Daoy (cell line): Measurements from ENCODE around the gene SH3RF3. TPM values are rescaled to one million over a fixed set of nuclear protein-coding genes. Genes with fewer than 3 reads are reported as not detected.
A peak's percentile ranks its signal among the peaks of the same experiment; 100 is the strongest.

Experiments used
- DNase-seq: peaks from one replicate; pipeline ENCODE4 v3.0.0-alpha.2; 2015; ENCODE audit warnings: low read depth
- total RNA-seq: library from RNA; depleted of rRNA; stranded (reverse); fragments of >200 nt; shearing (Covaris generic); gene quantifications from 2 replicates; pipeline ENCODE4 v1.2.3, GENCODE V29; 2014

The SH3RF3 gene
- total RNA-seq, 1 experiment from 2014 or later = 3.0 TPM

DNA sequence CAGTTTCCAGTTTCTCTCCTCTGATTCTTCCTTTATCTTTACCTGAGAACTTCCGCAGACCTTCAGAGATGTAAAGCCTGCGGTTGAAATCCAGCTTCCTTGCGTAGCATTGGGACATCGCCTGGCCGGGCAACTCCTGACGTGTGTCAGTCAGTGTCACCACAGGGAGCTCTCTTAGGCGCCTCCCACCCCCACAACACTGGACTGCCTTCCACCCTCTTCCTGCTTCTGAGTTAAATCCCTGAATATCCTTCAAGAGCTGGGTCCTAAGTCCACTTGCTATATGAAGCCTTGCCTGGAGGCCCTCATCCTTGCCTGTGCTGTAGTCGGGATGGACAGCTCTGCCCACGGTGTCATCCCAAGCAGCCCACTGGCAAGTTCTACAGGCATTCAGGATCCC, 305.3 kb downstream of the SH3RF3 start:
- no peak for DNase-seq

DNA sequence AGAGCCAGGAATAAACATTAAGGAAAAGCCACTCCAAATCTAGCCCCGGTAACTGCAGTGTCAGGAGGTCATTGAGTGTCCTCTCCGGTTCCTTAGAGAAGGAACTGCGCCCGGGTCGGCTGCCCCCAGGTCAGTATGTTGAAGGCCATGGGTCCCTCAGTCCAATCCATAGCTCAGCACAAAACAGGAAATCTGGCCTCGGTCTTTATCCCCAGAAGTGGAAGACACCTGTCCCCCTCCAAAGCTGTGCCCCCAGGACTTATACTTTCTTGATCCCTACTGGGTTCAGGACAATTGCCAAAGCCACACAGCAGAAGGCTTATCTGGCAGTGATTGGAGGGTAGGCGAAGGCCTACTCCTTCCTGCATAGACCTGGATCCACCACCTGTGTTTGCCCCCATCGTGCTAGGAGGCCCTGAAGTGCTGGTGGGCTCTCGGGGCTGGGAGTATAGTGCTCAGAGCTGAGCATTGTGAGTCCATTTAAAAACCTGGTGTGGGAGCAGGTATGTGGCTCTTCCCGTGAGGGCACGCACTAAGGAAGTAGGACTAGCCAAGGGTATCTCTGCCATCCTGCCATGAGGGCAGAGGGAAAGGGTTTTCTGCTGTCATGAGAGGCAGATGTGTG, 306.2 kb downstream of the SH3RF3 start:
- DNase-seq = no peak

DNA sequence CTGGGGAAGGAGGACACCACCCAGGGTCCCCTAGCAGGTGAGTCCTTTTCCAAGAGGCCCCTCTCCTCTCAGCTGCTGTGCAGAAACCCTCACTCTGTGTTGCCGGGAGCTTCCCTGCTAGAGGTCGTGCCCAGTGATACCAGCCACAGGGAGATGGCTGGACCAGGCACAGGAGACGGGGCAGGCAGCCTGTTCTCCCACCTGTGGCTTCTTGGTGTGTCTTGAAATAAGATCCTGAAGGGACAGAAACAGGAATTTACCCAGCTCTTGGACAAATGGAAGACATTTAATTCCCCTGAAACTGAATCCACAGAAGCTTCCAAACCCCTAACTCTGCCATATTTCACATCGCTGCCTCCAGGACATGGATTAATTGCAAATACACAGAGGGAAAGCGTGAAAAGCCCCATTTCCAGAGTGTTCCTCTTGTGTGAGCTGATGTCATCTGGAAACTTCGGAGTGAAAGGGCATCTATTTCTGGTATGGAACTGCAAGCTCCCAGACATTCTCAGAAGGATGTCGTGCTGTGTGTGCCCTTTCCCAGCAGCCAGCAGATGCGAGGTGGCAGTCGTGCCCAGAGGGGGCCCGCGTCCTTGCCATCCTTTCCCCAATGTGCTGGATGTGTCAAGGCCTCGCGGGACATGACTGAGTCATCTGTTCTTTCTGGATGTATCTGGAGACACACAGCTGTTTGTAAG, 307.0 kb downstream of the SH3RF3 start:
- no peak for DNase-seq

DNA sequence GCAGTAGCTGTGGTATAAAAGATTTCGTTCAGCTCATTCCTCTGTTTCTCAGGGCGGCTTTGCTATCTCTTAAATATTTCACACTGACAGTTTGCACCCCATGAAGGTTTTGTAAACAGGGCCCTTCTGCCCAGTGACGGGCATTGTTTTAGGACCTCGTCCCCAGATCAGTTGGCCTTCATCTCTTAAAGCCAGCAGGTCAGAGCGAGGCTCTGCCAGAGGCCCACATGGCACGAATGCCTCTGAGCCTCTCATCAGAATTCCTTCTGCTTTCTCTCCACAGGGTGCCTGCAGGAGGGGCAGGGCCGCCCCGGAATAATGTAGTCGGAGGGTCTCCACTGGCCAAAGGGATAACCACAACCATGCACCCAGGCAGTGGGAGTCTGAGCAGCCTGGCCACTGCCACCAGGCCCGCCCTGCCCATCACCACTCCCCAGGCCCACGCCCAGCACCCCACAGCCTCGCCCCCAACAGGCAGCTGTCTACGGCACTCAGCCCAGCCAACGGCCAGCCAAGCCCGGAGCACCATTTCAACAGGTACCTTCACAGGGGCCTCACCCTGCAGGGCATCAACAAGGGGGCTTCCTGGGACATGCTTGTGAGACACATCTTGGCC, 307.7 kb downstream of the SH3RF3 start:
- no peak for DNase-seq

DNA sequence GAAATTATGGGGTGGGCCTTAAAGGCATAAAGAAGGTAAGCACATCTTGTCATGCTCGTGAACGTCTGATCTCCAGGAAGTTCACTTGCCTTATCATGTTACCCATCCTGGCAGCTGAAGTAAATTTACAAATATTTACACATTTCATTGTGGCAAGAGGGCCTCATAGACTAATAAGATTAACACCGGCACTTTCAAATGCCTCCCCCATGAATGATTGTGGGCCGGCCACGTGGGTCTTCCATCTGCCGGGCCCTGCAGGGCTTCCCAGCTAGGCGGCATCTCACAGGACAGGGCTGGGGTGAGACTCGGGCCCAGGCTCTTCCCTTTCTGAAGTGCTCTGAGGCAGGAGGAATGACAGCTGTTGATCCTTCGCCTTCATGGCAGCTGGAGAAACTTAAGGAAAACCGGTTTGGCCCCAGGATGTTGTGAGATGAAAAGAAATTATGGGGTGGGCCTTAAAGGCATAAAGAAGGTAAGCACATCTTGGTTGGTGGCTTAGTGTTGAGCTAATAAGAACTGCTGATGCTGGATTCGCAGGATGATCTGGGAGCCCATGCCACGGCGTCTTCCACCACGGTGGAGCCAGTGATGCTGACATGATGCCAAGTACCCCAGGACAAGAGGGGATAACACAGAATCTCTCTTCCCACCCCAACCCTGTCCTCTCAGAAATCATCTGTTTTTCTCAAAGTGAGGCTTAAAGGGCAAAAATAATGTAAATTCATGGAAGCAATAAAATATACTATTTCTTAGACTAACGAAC, 308.5 kb downstream of the SH3RF3 start:
- no peak for DNase-seq

DNA sequence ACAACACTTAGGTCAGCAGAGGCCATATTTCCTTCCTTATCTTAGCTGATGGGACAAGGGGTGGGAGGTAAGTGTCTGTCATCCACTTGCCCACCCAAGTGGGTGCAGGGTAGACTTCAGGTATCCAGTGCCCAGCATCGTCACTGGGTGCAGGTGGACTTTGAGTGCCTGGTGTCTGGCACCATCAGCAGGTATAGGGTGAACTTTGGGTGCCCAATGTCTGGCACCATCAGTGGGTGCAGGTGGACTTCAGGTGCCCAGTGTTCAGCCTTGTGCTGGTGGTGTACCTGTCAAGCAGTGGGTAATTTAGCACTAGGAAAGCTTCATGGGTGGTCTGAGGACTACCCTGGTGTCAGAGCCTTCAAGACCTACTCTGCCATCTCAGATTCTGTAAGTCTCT, 309.1 kb downstream of the SH3RF3 start:
- no peak for DNase-seq

DNA sequence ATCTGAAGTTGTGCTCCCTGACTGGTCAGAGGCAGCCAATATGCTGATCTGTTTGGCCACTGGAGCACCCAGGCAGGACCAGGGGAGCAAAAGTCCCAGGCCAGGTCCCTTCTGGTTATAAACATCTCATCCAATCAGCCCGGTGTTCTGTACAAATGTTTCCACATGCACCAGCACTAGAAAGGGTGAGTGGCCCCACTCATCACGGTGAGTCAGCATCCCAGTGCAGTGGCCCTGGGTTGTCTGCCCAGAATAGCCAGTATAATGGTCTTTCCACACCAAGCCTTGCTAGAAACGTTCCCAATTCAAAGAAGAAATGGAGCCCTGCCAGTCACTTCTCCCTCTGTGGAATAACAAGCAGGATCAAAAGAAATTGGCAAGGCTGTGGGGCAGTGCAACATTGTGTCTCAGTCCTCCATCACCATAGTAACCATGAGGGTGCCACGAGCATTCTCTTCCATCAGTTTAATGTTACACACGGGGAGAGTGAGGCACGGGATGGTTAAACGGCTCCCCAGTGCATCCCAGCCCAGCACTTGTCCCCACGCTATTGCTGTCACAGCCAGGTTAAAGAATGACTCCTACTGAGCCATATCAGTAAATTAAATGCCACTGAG, 309.9 kb downstream of the SH3RF3 start:
- DNase-seq = no peak

DNA sequence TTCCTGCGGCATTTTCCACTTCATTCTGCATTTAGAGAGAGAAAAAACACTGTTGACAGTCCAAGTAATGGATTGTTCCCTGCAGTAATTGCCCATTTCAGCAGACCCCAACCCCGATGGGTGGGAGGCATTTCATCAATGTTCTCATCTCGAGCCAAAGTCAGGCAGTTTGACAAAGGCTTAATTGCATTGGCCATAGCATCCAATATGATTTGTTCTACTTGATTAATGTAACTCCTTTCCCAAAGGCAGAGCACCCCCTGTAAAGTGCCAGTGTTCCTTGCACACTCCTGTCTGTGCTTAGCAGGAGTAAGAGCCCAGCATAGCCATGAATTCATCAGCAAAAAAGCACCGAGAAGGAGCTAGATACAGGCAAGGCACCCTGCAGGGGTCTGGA, 310.4 kb downstream of the SH3RF3 start:
- no peak for DNase-seq

DNA sequence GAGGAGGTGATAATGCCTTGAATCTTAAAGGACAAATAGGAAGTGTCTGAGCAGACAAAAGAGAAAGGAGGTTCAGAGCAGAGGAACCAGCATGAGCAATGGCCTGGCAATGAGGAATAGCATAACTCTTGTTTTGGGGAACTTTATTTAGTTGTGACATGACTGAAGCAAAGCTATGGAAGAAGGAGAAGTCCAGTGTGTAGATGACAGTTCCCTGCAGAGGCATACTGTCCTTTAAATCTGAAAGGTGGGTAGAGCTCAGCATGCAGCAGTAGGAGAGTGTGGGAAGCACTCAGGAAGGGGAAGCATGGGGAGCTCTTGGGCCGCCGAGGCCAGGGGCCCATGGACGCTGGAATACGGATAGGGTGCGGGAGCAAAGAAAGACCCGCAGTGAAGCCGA, 311.0 kb downstream of the SH3RF3 start:
- DNase-seq = no peak

DNA sequence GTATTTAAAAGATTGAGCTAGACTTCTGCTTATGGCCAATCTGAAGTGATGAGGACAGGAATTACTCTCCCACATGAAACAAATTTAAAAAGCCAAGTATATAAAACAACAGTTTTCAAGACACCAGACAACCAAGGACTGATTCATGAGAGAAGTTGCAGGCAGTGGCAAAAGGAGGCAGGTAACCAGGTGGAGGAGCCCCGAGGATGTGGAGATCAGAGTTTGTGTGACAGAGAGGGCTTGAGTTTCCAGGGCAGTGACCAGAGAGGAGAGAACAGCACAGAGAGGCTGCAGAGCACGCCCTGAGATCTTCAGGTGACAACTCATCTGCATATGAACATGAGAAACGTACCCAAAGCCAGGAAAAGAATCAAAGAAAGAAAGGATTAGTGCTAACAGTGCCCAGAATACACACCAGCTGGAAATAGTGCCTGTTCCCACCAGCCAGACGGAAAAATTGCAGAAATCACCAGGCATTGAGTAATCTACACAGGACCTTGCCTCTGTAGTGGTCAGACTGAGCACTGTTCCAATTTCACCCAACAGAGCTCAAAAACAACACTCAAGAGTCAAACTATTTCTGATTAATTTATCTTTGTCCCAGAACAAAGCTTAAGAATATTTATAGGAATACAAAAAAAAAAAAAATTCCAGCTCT, 311.6 kb downstream of the SH3RF3 start:
- no peak for DNase-seq

DNA sequence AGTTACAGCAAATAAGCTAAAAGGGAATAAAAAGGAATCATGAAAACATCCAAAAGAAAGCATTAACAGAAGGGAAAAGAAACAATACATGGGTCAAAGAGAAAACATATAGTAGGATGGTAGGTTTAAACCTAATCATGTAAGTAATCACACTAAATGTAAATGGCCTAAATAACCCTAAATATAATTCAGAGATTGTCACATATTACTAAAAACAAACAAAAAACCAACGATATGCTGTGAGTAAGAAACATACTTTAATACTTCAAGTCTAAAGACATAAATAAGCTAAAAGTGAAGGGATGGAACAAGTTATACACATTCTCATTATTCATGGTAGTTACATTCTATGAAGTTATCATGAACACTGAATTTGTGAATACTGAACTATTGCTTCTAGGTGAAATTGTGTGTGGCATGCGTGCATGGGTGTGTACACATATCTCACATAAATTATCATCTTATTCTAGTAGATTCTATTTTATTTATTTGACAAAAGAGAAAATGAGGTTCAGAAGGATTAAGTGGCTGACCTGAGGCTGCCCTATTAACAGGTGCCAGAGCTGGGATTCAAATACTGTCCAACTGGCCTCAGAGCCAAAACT, 313.8 kb downstream of the SH3RF3 start:
- no peak for DNase-seq

DNA sequence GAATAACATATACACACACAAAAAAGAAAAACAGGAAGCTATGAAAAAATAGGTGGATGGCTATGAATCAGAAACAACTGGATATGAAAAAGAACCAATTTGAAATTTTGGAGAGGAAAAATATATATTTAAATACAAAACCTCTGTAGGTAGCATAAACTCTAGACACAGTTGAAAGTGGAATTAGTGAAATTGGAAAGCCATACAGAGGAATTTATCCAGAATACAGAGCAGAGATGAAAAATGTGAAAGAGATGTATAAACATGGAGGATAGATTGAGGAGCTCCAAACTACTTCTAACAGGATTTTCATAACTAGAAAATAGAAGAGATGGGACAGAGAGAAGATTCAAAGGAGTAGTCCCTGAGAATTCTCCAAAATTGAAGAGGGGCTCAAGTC, 315.9 kb downstream of the SH3RF3 start:
- no peak for DNase-seq

DNA sequence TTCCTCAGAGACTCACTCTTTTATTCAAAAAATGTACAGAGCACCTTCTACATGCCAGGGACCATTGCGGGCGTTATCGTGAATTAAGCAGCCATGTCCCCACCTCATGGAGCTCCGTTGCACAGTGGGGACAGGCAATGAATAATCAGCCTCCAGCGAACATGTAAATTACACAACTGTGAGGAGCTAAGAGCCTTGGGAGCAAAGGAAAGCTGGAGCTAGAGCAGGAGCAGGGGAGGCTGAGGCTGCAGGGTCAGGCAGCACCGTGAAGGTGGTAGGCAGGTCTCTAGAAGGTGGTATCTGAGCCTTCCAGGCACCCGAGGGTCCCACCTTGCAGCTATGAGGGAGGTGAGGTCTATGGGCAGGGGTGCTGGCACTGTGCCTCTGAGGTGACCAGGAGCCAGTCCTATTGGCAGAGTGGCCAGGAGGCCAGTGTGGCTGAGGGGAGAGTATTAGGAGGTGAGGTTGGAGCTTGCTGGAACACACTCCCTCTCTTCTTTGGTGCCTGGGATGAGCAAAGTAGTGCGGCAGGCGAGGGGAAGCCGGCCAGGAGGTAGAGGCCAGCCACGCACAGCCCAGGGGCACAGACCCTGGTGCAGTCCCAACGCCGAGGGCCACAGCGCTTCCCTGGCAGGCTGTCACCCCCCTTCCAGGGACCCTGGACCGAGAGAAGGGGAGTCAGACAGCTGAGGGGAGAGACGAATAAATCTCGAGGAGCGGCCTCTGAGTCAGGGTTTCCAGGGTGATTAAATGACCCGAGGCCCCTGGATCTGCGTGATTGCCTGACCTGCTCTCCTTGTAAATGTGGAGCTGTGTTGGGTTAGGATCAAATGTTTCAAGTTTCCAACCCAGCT, 317.5 kb downstream of the SH3RF3 start:
- DNase-seq = peak; percentile 47

DNA sequence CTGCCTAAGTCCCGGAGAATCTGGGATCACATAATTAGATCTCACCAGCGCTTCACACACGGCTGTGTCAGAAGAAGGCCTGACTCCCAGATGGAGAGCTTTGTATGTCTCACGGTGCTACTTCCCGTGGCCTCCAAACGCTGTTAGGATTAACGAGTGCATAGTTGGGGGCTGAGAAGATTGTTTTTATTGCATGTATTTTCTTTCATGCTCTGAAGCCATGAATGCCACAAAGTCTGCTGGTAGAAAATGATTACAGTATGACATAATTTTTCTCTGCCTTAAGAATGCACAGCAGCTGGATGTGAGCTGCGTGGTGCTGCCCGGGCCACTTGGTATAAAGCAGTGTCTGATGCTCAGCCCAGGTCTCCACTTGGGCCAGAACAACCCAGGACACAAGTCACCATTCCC, 318.3 kb downstream of the SH3RF3 start:
- peak; percentile 92 for DNase-seq

DNA sequence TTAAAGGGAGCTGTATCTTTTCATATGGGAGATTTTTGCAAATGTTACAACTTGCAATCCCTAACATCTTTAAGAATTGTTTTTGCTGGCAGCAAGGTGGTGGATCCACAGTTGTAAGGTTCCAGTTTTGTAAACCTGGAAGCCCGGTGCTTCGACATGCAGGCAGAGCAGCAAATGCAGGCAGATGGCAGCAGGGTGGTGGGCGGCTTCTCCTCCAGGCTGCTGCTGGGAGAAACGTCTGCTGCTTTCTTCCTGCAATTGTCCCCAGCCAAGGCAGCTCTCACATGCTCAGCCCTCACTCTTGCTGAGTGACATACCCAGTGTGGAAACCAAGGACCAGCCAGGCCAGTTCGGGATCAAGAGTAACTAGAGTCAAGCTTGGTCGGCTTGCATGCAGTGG, 318.8 kb downstream of the SH3RF3 start:
- DNase-seq = no peak

DNA sequence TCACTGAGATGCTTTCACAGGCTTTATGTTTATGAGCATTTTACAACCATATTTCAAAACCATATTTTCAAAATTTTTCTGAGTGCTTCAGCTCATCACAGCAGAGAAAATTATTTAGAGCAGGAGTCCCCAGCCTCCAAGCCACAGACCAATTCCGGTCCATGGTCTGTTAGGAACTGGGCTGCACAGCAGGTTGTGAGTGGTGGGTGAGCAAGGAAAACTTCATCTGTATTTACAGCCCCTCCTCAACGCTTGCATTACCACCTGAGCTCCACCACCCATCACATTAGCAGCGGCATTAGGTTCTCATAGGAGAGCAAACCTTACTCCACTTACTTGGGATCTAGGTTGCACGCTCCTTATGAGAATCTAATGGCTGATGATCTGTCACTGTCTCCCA, 319.2 kb downstream of the SH3RF3 start:
- DNase-seq = no peak

DNA sequence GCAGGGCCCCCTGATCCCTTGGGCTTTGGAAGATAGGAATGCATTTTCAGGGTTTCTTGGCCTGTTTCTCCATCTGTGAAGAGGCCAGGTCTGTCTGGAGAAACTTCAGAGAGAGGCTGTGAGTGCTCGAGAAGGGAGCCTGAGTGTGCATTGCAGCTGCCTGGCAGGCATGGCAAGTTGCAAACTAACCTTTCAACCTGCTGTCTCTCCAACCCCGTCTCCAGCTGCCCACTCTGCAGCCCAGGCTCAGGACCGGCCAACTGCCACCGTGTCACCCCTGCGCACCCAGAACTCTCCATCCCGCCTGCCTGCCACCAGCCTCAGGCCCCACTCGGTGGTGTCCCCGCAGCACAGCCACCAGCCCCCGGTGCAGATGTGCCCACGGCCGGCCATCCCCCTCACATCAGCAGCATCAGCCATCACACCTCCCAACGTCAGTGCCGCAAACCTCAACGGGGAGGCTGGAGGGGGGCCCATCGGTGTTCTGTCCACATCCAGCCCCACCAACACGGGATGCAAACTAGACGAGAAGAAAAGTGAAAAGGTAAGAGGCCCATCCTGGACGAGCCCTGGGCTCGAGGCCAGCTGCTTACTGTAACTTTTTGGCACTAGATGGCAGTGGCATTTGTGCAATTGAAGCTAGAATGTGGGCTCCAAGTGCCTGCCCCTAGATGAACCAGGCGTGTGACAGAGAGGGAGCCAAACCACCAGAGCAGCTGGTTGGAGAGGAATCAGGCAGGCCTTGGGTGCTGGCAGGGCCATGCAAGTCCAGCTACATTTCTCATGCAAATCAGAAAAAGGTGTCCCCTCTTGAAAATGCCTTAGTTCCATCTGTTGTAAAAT, 320.2 kb downstream of the SH3RF3 start:
- DNase-seq = peak; percentile 38

DNA sequence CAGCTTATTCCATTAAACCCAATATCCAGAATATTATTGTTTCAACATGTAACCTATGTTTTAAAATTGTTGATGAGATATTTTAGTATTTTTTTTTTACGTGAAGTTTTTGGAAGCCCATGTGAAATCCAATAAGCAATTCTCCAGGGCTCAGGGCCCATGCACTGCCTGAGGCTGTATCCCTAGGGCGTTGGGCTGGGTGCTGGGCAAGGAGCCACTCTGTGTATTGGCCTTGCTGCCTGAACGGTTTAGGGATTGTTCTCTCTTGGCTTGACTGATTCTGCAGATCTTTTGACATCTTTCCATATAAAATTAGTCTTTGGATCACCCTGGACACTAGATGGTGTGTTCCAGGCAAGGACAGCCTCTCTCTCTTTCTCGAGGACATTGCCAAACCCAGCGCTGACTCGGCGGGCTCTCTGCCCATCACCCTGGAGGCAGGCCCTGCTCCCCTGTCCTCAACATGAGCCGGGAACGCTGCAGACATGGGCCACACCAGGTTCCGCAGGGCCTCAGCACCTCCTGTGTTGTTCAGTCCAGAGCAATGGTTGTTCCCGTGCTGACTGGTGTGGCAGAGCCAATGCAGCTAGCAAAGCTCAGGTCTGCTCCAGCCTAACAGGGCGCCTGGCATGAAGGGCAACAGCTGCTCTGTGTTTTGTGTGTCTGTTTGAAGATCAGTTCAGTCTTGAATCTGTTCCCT, 321.7 kb downstream of the SH3RF3 start:
- no peak for DNase-seq

DNA sequence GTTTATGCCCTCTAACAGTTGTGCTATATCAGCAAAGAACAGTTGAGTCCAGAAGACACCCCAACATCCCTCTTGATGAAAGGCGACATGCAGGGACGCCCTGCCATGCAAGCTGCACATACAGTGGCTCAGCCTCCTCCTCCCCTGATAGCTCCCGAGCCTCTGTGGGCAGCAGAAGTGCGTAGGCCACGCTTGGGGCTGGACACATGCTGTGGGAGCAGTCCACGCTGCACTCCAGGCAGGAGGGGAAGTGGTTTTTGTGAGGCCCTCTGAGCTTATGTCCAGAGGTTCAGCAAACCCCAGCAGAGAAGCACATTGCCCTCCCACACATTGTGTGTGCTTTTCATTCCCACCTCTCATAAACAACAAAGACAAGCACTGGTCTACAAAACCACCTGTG, 322.7 kb downstream of the SH3RF3 start:
- DNase-seq = no peak
